Measurements from ENCODE around the gene RBP7. TPM values are rescaled to one million over a fixed set of nuclear protein-coding genes. Genes with fewer than 3 reads are reported as not detected.

Gene RBP7
- 0.96 and 1.7 TPM in 2 replicates for total RNA-seq

DNA sequence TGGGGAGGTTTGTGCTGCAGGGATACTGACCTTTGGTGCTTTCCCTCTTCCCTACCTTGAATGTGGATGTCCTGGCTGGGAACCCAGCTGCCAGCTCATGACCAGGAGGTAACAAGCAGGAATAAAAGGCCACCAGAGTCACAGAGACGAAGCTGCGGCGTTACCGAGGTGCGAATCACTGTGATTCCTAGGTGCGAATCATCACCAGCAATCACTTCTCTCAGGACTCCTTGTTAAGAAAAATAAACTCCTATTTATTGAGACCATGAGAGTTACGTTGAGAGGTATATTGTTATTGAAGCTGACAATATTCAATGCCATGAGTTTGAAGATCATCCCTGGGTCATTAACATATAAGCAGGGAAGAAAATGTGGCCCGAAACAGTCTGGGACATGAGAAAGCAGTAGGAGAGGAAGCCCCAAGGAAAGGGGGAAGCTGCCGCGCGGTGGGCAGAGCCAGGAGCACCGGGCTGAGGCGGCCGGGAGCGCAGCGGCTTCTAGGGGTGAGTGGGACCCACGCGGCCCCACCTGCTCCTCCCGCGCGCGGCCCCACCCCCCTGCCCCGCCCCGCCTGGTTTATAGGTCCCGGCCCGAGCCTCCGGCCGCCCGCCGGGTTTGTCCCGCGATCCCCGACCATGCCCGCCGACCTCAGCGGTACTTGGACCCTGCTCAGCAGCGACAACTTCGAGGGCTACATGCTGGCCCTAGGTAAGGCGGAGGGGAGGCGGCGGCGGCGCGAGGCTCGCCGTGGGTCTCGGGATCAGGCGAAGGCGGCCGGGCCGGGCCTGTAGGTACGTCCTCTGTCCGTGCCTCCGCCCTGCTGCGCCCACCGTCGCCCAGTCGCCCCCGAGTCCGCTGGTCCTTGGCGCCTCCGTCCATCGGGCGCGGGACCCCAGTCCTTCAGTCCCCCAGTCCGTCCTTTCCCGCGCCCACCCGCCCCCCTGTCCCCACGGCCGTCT lies at the start of gene RBP7:
Gene RBP7 (plus strand): TSS at position 605 of the 959 bp plus-strand sequence. CDS start 31 bp downstream, at position 636.

DNA sequence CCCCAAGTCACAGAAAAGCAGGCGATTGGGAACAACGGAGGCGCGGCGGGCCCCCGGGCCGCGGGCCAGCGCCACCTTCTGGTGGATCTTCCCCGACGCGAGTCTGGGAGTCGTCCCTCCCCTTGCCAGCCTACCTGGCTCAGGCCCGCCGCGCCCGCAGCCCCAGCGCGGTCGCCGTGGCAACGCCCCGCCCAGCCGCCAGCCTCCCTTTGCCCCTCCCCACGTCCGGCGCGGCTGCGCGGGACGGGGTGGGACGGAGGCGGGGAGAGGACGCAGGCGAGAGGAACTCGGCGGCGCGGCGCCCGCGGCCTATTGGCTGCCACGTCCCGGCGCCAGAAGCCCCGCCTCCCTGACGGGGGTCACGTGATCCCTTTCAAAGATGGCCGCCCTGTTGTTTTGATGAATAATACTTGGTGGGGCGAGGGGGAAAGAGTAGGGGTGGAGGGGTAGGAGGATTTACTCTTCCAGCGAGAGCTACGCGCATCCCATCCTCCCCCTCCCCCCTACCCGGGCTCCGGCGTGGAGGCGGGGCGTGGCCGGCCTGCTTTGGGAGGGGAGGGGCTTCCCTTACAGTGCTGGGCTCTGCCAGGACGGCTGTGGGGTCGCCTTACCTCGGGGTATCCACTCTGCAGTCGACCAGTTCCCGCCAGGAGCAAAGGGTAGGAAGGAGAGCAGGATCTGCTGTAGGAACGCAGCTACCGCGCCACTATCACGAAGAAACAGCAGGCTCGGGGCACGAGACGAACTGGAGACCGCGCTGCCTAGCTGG lies 35.7 kb downstream of the RBP7 start, which contains the start of gene UBE4B:
Gene UBE4B (plus strand): TSS at position 369 of the 769 bp plus-strand sequence. CDS start 713 bp downstream, outside the sequence.

Other genes starting within 250 kb of the RBP7 start
- gene CLSTN1, start 173.3 kb upstream of the RBP7 start, total RNA-seq = 113 and 145 TPM in 2 replicates
- gene CTNNBIP1, start 87.0 kb upstream of the RBP7 start, total RNA-seq = 72.1 and 86.3 TPM in 2 replicates
- gene LZIC, start 53.8 kb upstream of the RBP7 start, total RNA-seq = 30.4 and 39.0 TPM in 2 replicates
- 12.4 and 12.8 TPM in 2 replicates for gene NMNAT1, start 53.8 kb upstream of the RBP7 start, total RNA-seq
- gene UBE4B, start 35.7 kb downstream of the RBP7 start, total RNA-seq = 12.5 and 26.2 TPM in 2 replicates
- gene KIF1B, start 213.3 kb downstream of the RBP7 start, total RNA-seq = 22.8 and 24.3 TPM in 2 replicates

All from tracheal epithelial cell (primary cell).